ENCODE results near the gene AKR1C8. TPM values are rescaled to one million over a fixed set of nuclear protein-coding genes. Genes with fewer than 3 reads are reported as not detected.
"Not testable (repeated sequence)": the region's sequence is repeated elsewhere in the genome, so short reads cannot be mapped to it uniquely, and the experiment has no call there.

The AKR1C8 gene
- total RNA-seq, 2 donors from 2014 or later, result not detected

- no peak for TF ChIP-seq CTCF (IDR thresholded peaks at IDR 0.05)
- Histone ChIP-seq H3K27me3 (replicated peaks; ENCODE audit: insufficient read depth) (no peaks in the 10 kb centered on the region), H3K27ac (no peak overlapping the region), H3K36me3 (no peaks in the 10 kb centered on the region), H3K9me3 (no peaks in the 10 kb centered on the region), H3K4me3 (no peak overlapping the region), H3K4me1 (ENCODE audit: control insufficient read depth in 1 of 2, low read depth in 2 of 2) (no peaks in the 10 kb centered on the region)
- ATAC-seq (ENCODE audit: insufficient number of reproducible peaks, low FRiP score, low read depth) (no peak), DNase-seq (ENCODE audit: low spot score) (no peak)
These were observed 3.4 kb upstream of the AKR1C8 start for GRCh38 chr10:5188358-5188757.

- Histone ChIP-seq H3K27ac (no peak overlapping the region), H3K9me3 (no peaks in the 10 kb centered on the region), H3K4me1 (ENCODE audit: control insufficient read depth in 1 of 2, low read depth in 2 of 2) (no peaks in the 10 kb centered on the region), H3K4me3 (no peak overlapping the region), H3K27me3 (replicated peaks; ENCODE audit: insufficient read depth) (no peaks in the 10 kb centered on the region), H3K36me3 (no peaks in the 10 kb centered on the region)
- no peak for TF ChIP-seq CTCF (IDR thresholded peaks at IDR 0.05)
- DNase-seq (ENCODE audit: low spot score), result no peak
- ATAC-seq (ENCODE audit: insufficient number of reproducible peaks, low FRiP score, low read depth), result no peak
These were observed 2.9 kb upstream of the AKR1C8 start for GRCh38 chr10:5187867-5188266.

DNA sequence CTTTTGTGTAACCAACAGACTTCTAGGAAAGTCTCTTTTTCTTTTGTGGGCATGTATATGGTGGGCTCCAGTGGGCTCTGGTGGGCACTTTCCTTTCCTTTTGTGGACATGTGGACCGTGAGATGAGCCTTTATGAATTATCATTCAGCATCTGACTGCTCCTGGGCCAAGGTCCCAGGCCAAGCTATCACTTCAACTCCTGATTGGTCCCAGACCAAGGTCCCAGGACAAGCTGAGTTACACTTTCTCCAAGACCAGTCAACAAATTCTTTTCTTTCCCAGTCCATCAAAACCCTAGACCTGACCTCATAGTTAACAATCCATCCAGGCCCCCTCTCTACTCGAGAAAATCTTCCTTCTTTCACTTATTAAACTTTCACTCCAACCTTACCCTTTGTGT lies 1.0 kb downstream of the AKR1C8 start:
- DNase-seq (ENCODE audit: low spot score) (no peak), ATAC-seq (ENCODE audit: insufficient number of reproducible peaks, low FRiP score, low read depth) (no peak)
- Histone ChIP-seq H3K27me3 (replicated peaks; ENCODE audit: insufficient read depth) (no peaks in the 10 kb centered on the region), H3K27ac (no peak overlapping the region), H3K36me3 (no peaks in the 10 kb centered on the region), H3K4me3 (no peak overlapping the region), H3K4me1 (ENCODE audit: control insufficient read depth in 1 of 2, low read depth in 2 of 2) (no peaks in the 10 kb centered on the region), H3K9me3 (no peaks in the 10 kb centered on the region)
- TF ChIP-seq CTCF (IDR thresholded peaks at IDR 0.05), result no peak

DNA sequence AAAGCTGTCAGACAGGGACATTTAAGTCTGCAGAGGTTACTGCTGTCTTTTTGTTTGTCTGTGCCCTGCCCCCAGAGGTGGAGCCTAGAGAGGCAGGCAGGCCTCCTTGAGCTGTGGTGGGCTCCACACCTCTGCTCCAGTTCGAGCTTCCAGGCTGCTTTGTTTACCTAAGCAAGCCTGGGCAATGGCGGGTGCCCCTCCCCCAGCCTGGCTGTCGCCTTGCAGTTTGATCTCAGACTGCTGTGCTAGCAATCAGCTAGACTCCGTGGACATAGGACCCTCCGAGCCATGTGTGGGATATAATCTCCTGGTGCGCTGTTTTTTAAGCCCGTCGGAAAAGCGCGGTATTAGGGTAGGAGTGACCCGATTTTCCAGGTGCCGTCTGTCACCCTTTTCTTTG lies 4.4 kb downstream of the AKR1C8 start:
- not testable (repeated sequence) for H3K27me3 ChIP-seq (replicated peaks; ENCODE audit: insufficient read depth); H3K4me1 ChIP-seq (ENCODE audit: control insufficient read depth in 1 of 2, low read depth in 2 of 2); DNase-seq (ENCODE audit: low spot score); H3K27ac ChIP-seq; H3K4me3 ChIP-seq; H3K36me3 ChIP-seq; ATAC-seq (ENCODE audit: insufficient number of reproducible peaks, low FRiP score, low read depth); H3K9me3 ChIP-seq

DNA sequence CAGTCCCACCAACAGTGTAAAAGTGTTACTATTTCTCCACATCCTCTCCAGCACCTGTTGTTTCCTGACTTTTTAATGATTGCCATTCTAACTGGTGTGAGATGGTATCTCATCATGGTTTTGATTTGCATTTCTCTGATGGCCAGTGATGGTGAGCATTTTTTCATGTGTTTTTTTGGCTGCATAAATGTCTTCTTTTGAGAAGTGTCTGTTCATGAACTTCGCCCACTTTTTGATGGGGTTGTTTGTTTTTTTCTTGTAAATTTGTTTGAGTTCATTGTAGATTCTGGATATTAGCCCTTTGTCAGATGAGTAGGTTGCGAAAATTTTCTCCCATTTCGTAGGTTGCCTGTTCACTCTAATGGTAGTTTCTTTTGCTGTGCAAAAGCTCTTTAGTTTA lies 9.4 kb downstream of the AKR1C8 start:
- not testable (repeated sequence) for ATAC-seq (ENCODE audit: insufficient number of reproducible peaks, low FRiP score, low read depth); H3K27ac ChIP-seq; H3K9me3 ChIP-seq; H3K4me3 ChIP-seq; H3K4me1 ChIP-seq (ENCODE audit: control insufficient read depth in 1 of 2, low read depth in 2 of 2); H3K27me3 ChIP-seq (replicated peaks; ENCODE audit: insufficient read depth); DNase-seq (ENCODE audit: low spot score); H3K36me3 ChIP-seq

DNA sequence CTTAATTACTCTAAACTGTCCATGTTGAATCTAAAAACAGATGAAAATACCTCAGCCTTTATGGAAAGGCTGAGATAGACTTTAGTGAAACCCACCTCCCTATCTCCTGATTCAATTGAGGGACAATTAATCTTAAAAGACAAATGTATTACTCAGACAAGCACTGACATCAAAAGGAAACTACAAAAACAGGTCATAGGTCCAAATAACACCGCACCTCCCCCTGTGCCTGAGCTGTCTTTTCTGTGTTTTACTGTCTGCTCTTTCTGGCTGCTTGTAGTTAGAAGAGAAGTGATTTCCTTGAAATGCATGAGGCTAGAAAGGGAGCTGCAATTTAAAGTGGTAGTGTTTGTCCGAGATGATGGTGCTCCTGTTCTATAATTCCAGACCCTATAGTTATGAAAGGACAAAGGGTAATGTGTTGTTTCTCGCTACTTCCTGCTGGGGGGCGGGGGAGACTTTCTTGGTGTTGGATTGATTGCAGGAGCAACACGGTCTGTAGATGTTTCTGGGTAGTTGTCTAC lies 16.0 kb downstream of the AKR1C8 start:
- H3K4me1 ChIP-seq (ENCODE audit: control insufficient read depth in 1 of 2, low read depth in 2 of 2), result no peaks in the 10 kb centered on the region
- DNase-seq (ENCODE audit: low spot score), result no peak
- H3K36me3 ChIP-seq, result no peaks in the 10 kb centered on the region
- no peaks in the 10 kb centered on the region for H3K27me3 ChIP-seq (replicated peaks; ENCODE audit: insufficient read depth)
- peaks cover 32% of the 10 kb centered on the region for H3K9me3 ChIP-seq
- no peak overlapping the region for H3K4me3 ChIP-seq
- ATAC-seq (ENCODE audit: insufficient number of reproducible peaks, low FRiP score, low read depth), result no peak
- TF ChIP-seq CTCF (IDR thresholded peaks at IDR 0.05), result no peak
- H3K27ac ChIP-seq, result no peak overlapping the region
